IMR-90 (cell line): Measurements from ENCODE around the gene NFX1. TPM values are rescaled to one million over a fixed set of nuclear protein-coding genes. Genes with fewer than 3 reads are reported as not detected.

ENCODE experiments used
- ATAC-seq: fragments of 200-7000 bp; cut with Tn5 transposase; 2 replicates; pipeline ENCODE4 v1.9.1; 2020; ENCODE audit warnings: low read depth, mild to moderate bottlenecking, moderate library complexity
- BruUV-seq: library from RNA; stranded (reverse); fragments of 400-500 nt; replicated peaks from 2 replicates; lab custom pipeline; 2021; lab: Mats Ljungman, UMichigan
- CTCF ChIA-PET: fragments of 300-600 bp; formaldehyde crosslinking; extraction: SDS; loops from one replicate; lab custom pipeline; 2021; ENCODE audit warnings: antibody characterized with exemption; lab: Yijun Ruan, JAX
- POLR2A ChIA-PET: fragments of 300-600 bp; sonication (Branson Sonifier 250); formaldehyde crosslinking; loops from one replicate; lab custom pipeline; 2022; ENCODE audit warnings: antibody characterized with exemption; ENCODE audit not compliant: unreplicated experiment; lab: Charles Lee
- DNase-seq: peaks from one replicate; pipeline ENCODE4 v3.0.0; 2013
- H2AFZ ChIP-seq: replicated peaks from 2 replicates; pipeline ENCODE3; 2013; ENCODE audit warnings: low read length, mild to moderate bottlenecking; ENCODE audit not compliant: poor library complexity
- H2AK5ac ChIP-seq: 2 replicates; pipeline ENCODE4 v1.6.1; 2013; ENCODE audit warnings: low read depth, low read length, inconsistent platforms
- H2AK9ac ChIP-seq: replicated peaks from 2 replicates; pipeline ENCODE3; 2013; ENCODE audit warnings: mild to moderate bottlenecking, low read depth, low read length, moderate library complexity; ENCODE audit not compliant: poor library complexity
- H2BK120ac ChIP-seq: 2 replicates; pipeline ENCODE4 v1.6.1; 2013; ENCODE audit warnings: low read depth, low read length, inconsistent platforms
- H2BK15ac ChIP-seq: 3 replicates; pipeline ENCODE4 v1.6.1; 2013; ENCODE audit warnings: low read depth, low read length, inconsistent platforms
- H2BK20ac ChIP-seq: 2 replicates; pipeline ENCODE4 v1.6.1; 2013; ENCODE audit warnings: low read depth, mild to moderate bottlenecking, inconsistent platforms, low read length, moderate library complexity
- H2BK5ac ChIP-seq: 2 replicates; pipeline ENCODE4 v1.6.1; 2013; ENCODE audit warnings: mild to moderate bottlenecking, low read depth, low read length, inconsistent platforms; ENCODE audit not compliant: poor library complexity, severe bottlenecking
- H3K14ac ChIP-seq: replicated peaks from 2 replicates; pipeline ENCODE4 v1.6.1; 2013; ENCODE audit warnings: low read depth, low read length, inconsistent platforms
- H3K18ac ChIP-seq: 2 replicates; pipeline ENCODE4 v1.6.1; 2013; ENCODE audit warnings: low read depth, low read length, control low read depth
- H3K23ac ChIP-seq: 2 replicates; pipeline ENCODE4 v1.6.1; 2013; ENCODE audit warnings: low read depth, low read length, inconsistent platforms
- H3K27ac ChIP-seq: 2 replicates; pipeline ENCODE4 v1.5.1; 2013; ENCODE audit warnings: mild to moderate bottlenecking, control low read depth, low read length; ENCODE audit not compliant: insufficient read depth
- H3K27me3 ChIP-seq: 2 replicates; pipeline ENCODE4 v1.6.1; 2013; ENCODE audit warnings: low read length; ENCODE audit not compliant: control insufficient read depth, insufficient read depth
- H3K36me3 ChIP-seq: 2 replicates; pipeline ENCODE4 v1.6.1; 2013; ENCODE audit warnings: low read length, mixed read lengths; ENCODE audit not compliant: control insufficient read depth, insufficient read depth
- H3K4ac ChIP-seq: 2 replicates; pipeline ENCODE4 v1.6.1; 2013; ENCODE audit warnings: low read depth, low read length, inconsistent platforms
- H3K4me1 ChIP-seq: 2 replicates; pipeline ENCODE4 v1.6.1; 2013; ENCODE audit warnings: low read length, mixed read lengths; ENCODE audit not compliant: control insufficient read depth, insufficient read depth
- H3K4me2 ChIP-seq: 2 replicates; pipeline ENCODE4 v1.6.1; 2013; ENCODE audit warnings: low read depth, mild to moderate bottlenecking, control low read depth, low read length, moderate library complexity
- H3K4me3 ChIP-seq: 2 replicates; pipeline ENCODE4 v1.5.1; 2013; ENCODE audit warnings: low read depth, mild to moderate bottlenecking, control low read depth, low read length, moderate library complexity; ENCODE audit not compliant: insufficient read depth
- H3K56ac ChIP-seq: 2 replicates; pipeline ENCODE4 v1.6.1; 2013; ENCODE audit warnings: low read length, inconsistent platforms; ENCODE audit not compliant: insufficient read depth; ENCODE audit errors: extremely low read depth
- H3K79me1 ChIP-seq, 2 experiments: 2 replicates each; pipeline ENCODE4 v1.6.1; 2013; ENCODE audit warnings: low read length in 2 of 2, inconsistent platforms in 1 of 2, low read depth in 1 of 2
- H3K9ac ChIP-seq: 2 replicates; pipeline ENCODE4 v1.6.1; 2013; ENCODE audit warnings: low read depth, low read length, control low read depth
- H3K9me1 ChIP-seq: 2 replicates; pipeline ENCODE4 v1.6.1; 2013; ENCODE audit warnings: low read length, inconsistent platforms; ENCODE audit not compliant: insufficient read depth
- H3K9me3 ChIP-seq: 2 replicates; pipeline ENCODE4 v1.6.1; 2013; ENCODE audit warnings: low read length; ENCODE audit not compliant: control insufficient read depth, insufficient read depth
- H4K20me1 ChIP-seq: 2 replicates; pipeline ENCODE4 v1.6.1; 2013; ENCODE audit warnings: low read length, inconsistent platforms; ENCODE audit not compliant: insufficient read depth
- H4K5ac ChIP-seq: 2 replicates; pipeline ENCODE4 v1.6.1; 2013; ENCODE audit warnings: mild to moderate bottlenecking, low read depth, low read length, control low read depth
- H4K8ac ChIP-seq, 2 experiments: 2 replicates each; pipeline ENCODE4 v1.6.1; 2013; ENCODE audit warnings: low read depth in 2 of 2, low read length in 2 of 2, control low read depth in 1 of 2, inconsistent platforms in 1 of 2
- H4K91ac ChIP-seq: 2 replicates; pipeline ENCODE4 v1.6.1; 2013; ENCODE audit warnings: low read depth, low read length, inconsistent platforms; ENCODE audit not compliant: insufficient read depth
- BHLHE40 ChIP-seq: fragments of 150-350 bp; IDR thresholded peaks from 2 replicates; pipeline ENCODE4 v1.6.1; 2016; ENCODE audit warnings: mild to moderate bottlenecking, low read depth, low read length
- CHD1 ChIP-seq: IDR thresholded peaks from 2 replicates; pipeline ENCODE4 v1.6.1; 2012; ENCODE audit warnings: low read depth, low read length, improper control_type of control experiment
- MAFK ChIP-seq: IDR thresholded peaks from 2 replicates; pipeline ENCODE4 v1.6.1; 2012; ENCODE audit warnings: low read depth, low read length, improper control_type of control experiment
- MAZ ChIP-seq: IDR thresholded peaks from 2 replicates; pipeline ENCODE4 v1.6.1; 2012; ENCODE audit warnings: low read depth, mild to moderate bottlenecking, low read length, improper control_type of control experiment, moderate library complexity, borderline replicate concordance
- POLR2A ChIP-seq: IDR thresholded peaks from 2 replicates; pipeline ENCODE4 v1.6.1; 2012; ENCODE audit warnings: mild to moderate bottlenecking, low read depth, low read length
- RAD21 ChIP-seq: IDR thresholded peaks from 2 replicates; pipeline ENCODE4 v1.6.1; 2012; ENCODE audit warnings: low read length, improper control_type of control experiment
- RCOR1 ChIP-seq: IDR thresholded peaks from 2 replicates; pipeline ENCODE4 v1.6.1; 2012; ENCODE audit warnings: mild to moderate bottlenecking, low read length, improper control_type of control experiment; ENCODE audit not compliant: insufficient replicate concordance
- WGBS, 2 experiments: methylation state at CpG; one replicate each; pipeline versions ENCODE4 v1.1.5 to v1.1.7; 2013; ENCODE audit warnings: missing lambda C conversion rate in 2 of 2; ENCODE audit not compliant: insufficient read length in 1 of 2; ENCODE audit errors: extremely low coverage in 2 of 2; 5-methylcytosine and 5-hydroxymethylcytosine counted together
- dilution Hi-C: fragments of 300-500 bp; cut with HindIII; formaldehyde crosslinking; loops from one replicate; pipeline ENCODE4 v1.14.3; 2018; ENCODE audit warnings: low sequenced_read_pairs; ENCODE audit not compliant: unreplicated experiment
- in situ Hi-C: fragments of 300-500 bp; cut with MboI; formaldehyde crosslinking; loops from 3 replicates; pipeline ENCODE4 v1.14.3; 2019; ENCODE audit warnings: low sequenced_read_pairs, inconsistent platforms, mixed read lengths
- intact Hi-C: fragments of 100-400 bp; cut with micrococcal nuclease; formaldehyde crosslinking; loops from 2 replicates; pipeline ENCODE4 v1.10.0; 2022
- polyA plus RNA-seq, 3 experiments: library from polyadenylated mRNA; depleted of rRNA; stranded (reverse); fragments of >200 nt; gene quantifications; 2 replicates each; pipeline ENCODE4 v1.2.3, GENCODE V29; 2012; ENCODE audit warnings: low replicate concordance in 1 of 3
- total RNA-seq: library from RNA; depleted of rRNA; stranded (reverse); fragments of >200 nt; gene quantifications from 2 replicates; pipeline ENCODE4 v1.2.3, GENCODE V29; 2012

NFX1 gene
- total and polyA plus RNA-seq, 2 of the 4 experiments (the other 2 are of a cell fraction): 27.0 to 36.0 TPM

DNA sequence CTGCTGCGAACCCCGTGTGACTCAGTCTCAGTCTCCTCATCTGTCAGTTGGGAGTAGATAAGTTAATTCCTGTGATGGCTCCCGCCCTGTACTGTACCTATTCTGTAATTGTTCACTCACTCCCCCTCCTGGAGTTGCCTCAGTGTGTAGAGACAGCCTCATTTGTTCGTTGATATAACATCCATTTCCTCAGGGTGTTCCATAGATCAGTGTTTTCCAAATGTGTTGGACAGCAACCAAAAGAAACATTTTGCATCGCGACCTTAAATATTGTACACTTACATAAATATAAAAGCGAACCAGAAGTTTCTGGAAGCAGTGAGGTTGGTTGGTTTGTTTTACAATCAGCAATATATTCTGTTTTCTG lies 698 bp downstream of the NFX1 start:
- in situ Hi-C loops (loop anchor here (5.0 kb wide), 1 partner anchor 176 kb away; no protein-coding TSS in a partner anchor), intact Hi-C loops (loop anchor here (10.0 kb wide), 1 partner anchor 64 kb away; no protein-coding TSS in a partner anchor), dilution Hi-C loops (loop anchor here (25.0 kb wide), 1 partner anchor 171 kb away; the partner anchor contains the start of gene NOL6)
- H3K79me1 ChIP-seq: peaks cover 31 to 55% of the 10 kb centered on the region in 2 experiments
- peak overlapping the region; percentile 98 for H2AK9ac ChIP-seq
- peak overlapping the region; percentile 75 for H2BK120ac ChIP-seq
- H3K4me1 ChIP-seq: peaks cover 4% of the 10 kb centered on the region
- H3K4me2 ChIP-seq: peak overlapping the region; percentile 72
- H4K91ac ChIP-seq: peak overlapping the region; percentile 86
- H4K8ac ChIP-seq: peak overlapping the region; percentile 75 to 96
- CTCF ChIA-PET: interaction anchor here (0.6 kb wide), 2 partner anchors 175 to 989 kb away, joined by 5 to 8 read pairs; no protein-coding TSS in a partner anchor
- peak overlapping the region; percentile 64 for H3K56ac ChIP-seq
- POLR2A ChIA-PET: no interaction called here
- H3K9ac ChIP-seq: peak overlapping the region; percentile 92
- H4K5ac ChIP-seq: peak overlapping the region; percentile 66
- no peak for TF ChIP-seq CHD1
- TF ChIP-seq RCOR1: peak; percentile 90
- TF ChIP-seq POLR2A: no peak
- TF ChIP-seq RAD21: peak; percentile 31; the same call in 1 of the 2 replicates
- no peak for TF ChIP-seq MAFK
- no peak for TF ChIP-seq BHLHE40
- TF ChIP-seq MAZ: 0 out of 2 replicates have a peak, but pooled peaks have one; percentile 1
- H3K14ac ChIP-seq: peak overlapping the region; percentile 86
- H3K9me3 ChIP-seq: no peaks in the 10 kb centered on the region
- no TSS peak for BruUV-seq
- no peaks in the 10 kb centered on the region for H3K27me3 ChIP-seq
- peak overlapping the region; percentile 91 for H2AK5ac ChIP-seq
- ATAC-seq (no peak), DNase-seq (no peak)
- 0 out of 3 replicates have a peak overlapping the region, but pooled peaks have one; percentile 18 for H2BK15ac ChIP-seq
- H2BK5ac ChIP-seq: peak overlapping the region; percentile 94
- no peaks in the 10 kb centered on the region for H3K9me1 ChIP-seq
- no peak overlapping the region for H3K18ac ChIP-seq
- peak overlapping the region; percentile 92 for H2AFZ ChIP-seq
- H4K20me1 ChIP-seq: no peaks in the 10 kb centered on the region
- H3K23ac ChIP-seq: peak overlapping the region; percentile 81
- peak overlapping the region; percentile 68 for H3K4me3 ChIP-seq
- H2BK20ac ChIP-seq: 0 out of 2 replicates have a peak overlapping the region, but pooled peaks have one; percentile 6
- peak overlapping the region; percentile 93 for H3K4ac ChIP-seq
- WGBS, 2 experiments: no CpG with 5 or more reads among the region's 7 CpGs
- H3K27ac ChIP-seq: peak overlapping the region; percentile 91
- H3K36me3 ChIP-seq: peaks cover 14% of the 10 kb centered on the region
